IMR-90 (cell line): ENCODE results near the gene MMP12. TPM values are rescaled to one million over a fixed set of nuclear protein-coding genes. Genes with fewer than 3 reads are reported as not detected.
A peak's percentile ranks its signal among the peaks of the same experiment; 100 is the strongest.

Experiments used
- ATAC-seq: fragments of 200-7000 bp; cut with Tn5 transposase; 2 replicates; pipeline ENCODE4 v1.9.1; 2020; ENCODE audit warnings: low read depth, mild to moderate bottlenecking, moderate library complexity
- BruUV-seq: library from RNA; stranded (reverse); fragments of 400-500 nt; replicated peaks from 2 replicates; lab custom pipeline; 2021; lab: Mats Ljungman, UMichigan
- CTCF ChIA-PET: fragments of 300-600 bp; formaldehyde crosslinking; extraction: SDS; loops from one replicate; lab custom pipeline; 2021; ENCODE audit warnings: antibody characterized with exemption; lab: Yijun Ruan, JAX
- POLR2A ChIA-PET: fragments of 300-600 bp; sonication (Branson Sonifier 250); formaldehyde crosslinking; loops from one replicate; lab custom pipeline; 2022; ENCODE audit warnings: antibody characterized with exemption; ENCODE audit not compliant: unreplicated experiment; lab: Charles Lee
- DNase-seq: peaks from one replicate; pipeline ENCODE4 v3.0.0; 2013
- H2AFZ ChIP-seq: replicated peaks from 2 replicates; pipeline ENCODE3; 2013; ENCODE audit warnings: low read length, mild to moderate bottlenecking; ENCODE audit not compliant: poor library complexity
- H2AK5ac ChIP-seq: 2 replicates; pipeline ENCODE4 v1.6.1; 2013; ENCODE audit warnings: low read depth, low read length, inconsistent platforms
- H2AK9ac ChIP-seq: replicated peaks from 2 replicates; pipeline ENCODE3; 2013; ENCODE audit warnings: mild to moderate bottlenecking, low read depth, low read length, moderate library complexity; ENCODE audit not compliant: poor library complexity
- H2BK120ac ChIP-seq: 2 replicates; pipeline ENCODE4 v1.6.1; 2013; ENCODE audit warnings: low read depth, low read length, inconsistent platforms
- H2BK15ac ChIP-seq: 3 replicates; pipeline ENCODE4 v1.6.1; 2013; ENCODE audit warnings: low read depth, low read length, inconsistent platforms
- H2BK20ac ChIP-seq: 2 replicates; pipeline ENCODE4 v1.6.1; 2013; ENCODE audit warnings: low read depth, mild to moderate bottlenecking, inconsistent platforms, low read length, moderate library complexity
- H2BK5ac ChIP-seq: 2 replicates; pipeline ENCODE4 v1.6.1; 2013; ENCODE audit warnings: mild to moderate bottlenecking, low read depth, low read length, inconsistent platforms; ENCODE audit not compliant: poor library complexity, severe bottlenecking
- H3K14ac ChIP-seq: replicated peaks from 2 replicates; pipeline ENCODE4 v1.6.1; 2013; ENCODE audit warnings: low read depth, low read length, inconsistent platforms
- H3K18ac ChIP-seq: 2 replicates; pipeline ENCODE4 v1.6.1; 2013; ENCODE audit warnings: low read depth, low read length, control low read depth
- H3K23ac ChIP-seq: 2 replicates; pipeline ENCODE4 v1.6.1; 2013; ENCODE audit warnings: low read depth, low read length, inconsistent platforms
- H3K27ac ChIP-seq: 2 replicates; pipeline ENCODE4 v1.5.1; 2013; ENCODE audit warnings: mild to moderate bottlenecking, control low read depth, low read length; ENCODE audit not compliant: insufficient read depth
- H3K27me3 ChIP-seq: 2 replicates; pipeline ENCODE4 v1.6.1; 2013; ENCODE audit warnings: low read length; ENCODE audit not compliant: control insufficient read depth, insufficient read depth
- H3K36me3 ChIP-seq: 2 replicates; pipeline ENCODE4 v1.6.1; 2013; ENCODE audit warnings: low read length, mixed read lengths; ENCODE audit not compliant: control insufficient read depth, insufficient read depth
- H3K4ac ChIP-seq: 2 replicates; pipeline ENCODE4 v1.6.1; 2013; ENCODE audit warnings: low read depth, low read length, inconsistent platforms
- H3K4me1 ChIP-seq: 2 replicates; pipeline ENCODE4 v1.6.1; 2013; ENCODE audit warnings: low read length, mixed read lengths; ENCODE audit not compliant: control insufficient read depth, insufficient read depth
- H3K4me2 ChIP-seq: 2 replicates; pipeline ENCODE4 v1.6.1; 2013; ENCODE audit warnings: low read depth, mild to moderate bottlenecking, control low read depth, low read length, moderate library complexity
- H3K4me3 ChIP-seq: 2 replicates; pipeline ENCODE4 v1.5.1; 2013; ENCODE audit warnings: low read depth, mild to moderate bottlenecking, control low read depth, low read length, moderate library complexity; ENCODE audit not compliant: insufficient read depth
- H3K56ac ChIP-seq: 2 replicates; pipeline ENCODE4 v1.6.1; 2013; ENCODE audit warnings: low read length, inconsistent platforms; ENCODE audit not compliant: insufficient read depth; ENCODE audit errors: extremely low read depth
- H3K79me1 ChIP-seq, 2 experiments: 2 replicates each; pipeline ENCODE4 v1.6.1; 2013; ENCODE audit warnings: low read length in 2 of 2, inconsistent platforms in 1 of 2, low read depth in 1 of 2
- H3K9ac ChIP-seq: 2 replicates; pipeline ENCODE4 v1.6.1; 2013; ENCODE audit warnings: low read depth, low read length, control low read depth
- H3K9me1 ChIP-seq: 2 replicates; pipeline ENCODE4 v1.6.1; 2013; ENCODE audit warnings: low read length, inconsistent platforms; ENCODE audit not compliant: insufficient read depth
- H3K9me3 ChIP-seq: 2 replicates; pipeline ENCODE4 v1.6.1; 2013; ENCODE audit warnings: low read length; ENCODE audit not compliant: control insufficient read depth, insufficient read depth
- H4K20me1 ChIP-seq: 2 replicates; pipeline ENCODE4 v1.6.1; 2013; ENCODE audit warnings: low read length, inconsistent platforms; ENCODE audit not compliant: insufficient read depth
- H4K5ac ChIP-seq: 2 replicates; pipeline ENCODE4 v1.6.1; 2013; ENCODE audit warnings: mild to moderate bottlenecking, low read depth, low read length, control low read depth
- H4K8ac ChIP-seq, 2 experiments: 2 replicates each; pipeline ENCODE4 v1.6.1; 2013; ENCODE audit warnings: low read depth in 2 of 2, low read length in 2 of 2, control low read depth in 1 of 2, inconsistent platforms in 1 of 2
- H4K91ac ChIP-seq: 2 replicates; pipeline ENCODE4 v1.6.1; 2013; ENCODE audit warnings: low read depth, low read length, inconsistent platforms; ENCODE audit not compliant: insufficient read depth
- CEBPB ChIP-seq: IDR thresholded peaks from 2 replicates; pipeline ENCODE4 v1.6.1; 2012; ENCODE audit warnings: low read depth, low read length, improper control_type of control experiment
- CHD1 ChIP-seq: IDR thresholded peaks from 2 replicates; pipeline ENCODE4 v1.6.1; 2012; ENCODE audit warnings: low read depth, low read length, improper control_type of control experiment
- NFE2L2 ChIP-seq: fragments of 150-350 bp; IDR thresholded peaks from 2 replicates; pipeline ENCODE4 v1.6.1; 2016; ENCODE audit warnings: low read depth, mild to moderate bottlenecking, low read length
- POLR2A ChIP-seq: IDR thresholded peaks from 2 replicates; pipeline ENCODE4 v1.6.1; 2012; ENCODE audit warnings: mild to moderate bottlenecking, low read depth, low read length
- RCOR1 ChIP-seq: IDR thresholded peaks from 2 replicates; pipeline ENCODE4 v1.6.1; 2012; ENCODE audit warnings: mild to moderate bottlenecking, low read length, improper control_type of control experiment; ENCODE audit not compliant: insufficient replicate concordance
- RFX5 ChIP-seq: IDR thresholded peaks from 2 replicates; pipeline ENCODE4 v1.8.0; 2012; ENCODE audit warnings: low read depth, mild to moderate bottlenecking, low read length, moderate library complexity
- SMC3 ChIP-seq: fragments of 150-350 bp; IDR thresholded peaks from 2 replicates; pipeline ENCODE4 v1.6.1; 2016; ENCODE audit warnings: low read depth, mild to moderate bottlenecking, antibody characterized with exemption, low read length, moderate library complexity
- WGBS, 2 experiments: methylation state at CpG; one replicate each; pipeline versions ENCODE4 v1.1.5 to v1.1.7; 2013; ENCODE audit warnings: missing lambda C conversion rate in 2 of 2; ENCODE audit not compliant: insufficient read length in 1 of 2; ENCODE audit errors: extremely low coverage in 2 of 2; 5-methylcytosine and 5-hydroxymethylcytosine counted together
- dilution Hi-C: fragments of 300-500 bp; cut with HindIII; formaldehyde crosslinking; loops from one replicate; pipeline ENCODE4 v1.14.3; 2018; ENCODE audit warnings: low sequenced_read_pairs; ENCODE audit not compliant: unreplicated experiment
- in situ Hi-C: fragments of 300-500 bp; cut with MboI; formaldehyde crosslinking; loops from 3 replicates; pipeline ENCODE4 v1.14.3; 2019; ENCODE audit warnings: low sequenced_read_pairs, inconsistent platforms, mixed read lengths
- intact Hi-C: fragments of 100-400 bp; cut with micrococcal nuclease; formaldehyde crosslinking; loops from 2 replicates; pipeline ENCODE4 v1.10.0; 2022
- polyA plus RNA-seq, 3 experiments: library from polyadenylated mRNA; depleted of rRNA; stranded (reverse); fragments of >200 nt; gene quantifications; 2 replicates each; pipeline ENCODE4 v1.2.3, GENCODE V29; 2012; ENCODE audit warnings: low replicate concordance in 1 of 3
- total RNA-seq: library from RNA; depleted of rRNA; stranded (reverse); fragments of >200 nt; gene quantifications from 2 replicates; pipeline ENCODE4 v1.2.3, GENCODE V29; 2012
- TF ChIP-seq, protein P1 (sequence below): conservative IDR thresholded peaks from 2 replicates; pipeline ENCODE4 v1.5.1; 2012; ENCODE audit warnings: mild to moderate bottlenecking, low read depth, low read length, improper control_type of control experiment
- TF ChIP-seq, protein P2 (sequence below): fragments of 150-350 bp; IDR thresholded peaks from 2 replicates; pipeline ENCODE4 v1.6.1; 2017; ENCODE audit warnings: mild to moderate bottlenecking, antibody characterized with exemption, low read length, low read depth

Gene MMP12
- total and polyA plus RNA-seq, 2 of the 4 experiments (the other 2 are of a cell fraction), result not detected

DNA sequence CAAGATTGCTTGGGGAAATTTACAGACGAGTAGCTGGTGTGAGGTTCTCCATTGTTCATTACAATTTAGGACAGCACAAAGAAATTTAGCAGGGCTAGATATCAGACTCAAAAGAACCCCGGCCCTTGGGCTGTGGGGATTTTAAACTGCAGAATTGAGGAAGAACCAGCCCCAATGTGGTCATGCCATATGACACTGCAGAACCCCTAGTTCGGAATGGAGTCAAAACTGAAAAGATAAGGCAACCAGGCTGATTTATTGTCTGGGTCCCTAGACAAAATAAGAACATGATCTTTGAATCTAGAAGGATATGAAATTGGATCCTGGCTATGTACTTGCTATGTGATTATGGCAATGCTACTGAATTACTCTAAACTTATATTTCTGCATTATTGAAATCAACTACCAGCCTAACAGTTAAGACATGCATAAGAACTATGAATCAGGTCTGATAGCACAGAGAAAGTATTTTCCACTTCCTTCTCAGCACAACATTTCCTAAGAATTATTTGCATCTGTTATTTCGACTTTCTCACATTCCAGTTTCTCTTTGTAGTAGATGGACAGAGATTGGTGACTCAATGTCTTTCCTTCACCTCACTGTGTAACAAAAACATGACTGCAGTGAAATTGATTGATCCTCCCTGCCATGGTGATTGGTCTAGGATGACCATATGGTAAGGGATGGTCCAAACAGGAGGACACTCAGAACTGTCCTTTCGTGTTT is 44.6 kb downstream of the MMP12 start:
- Histone ChIP-seq H3K9me3 (peaks cover 3% of the 10 kb centered on the region; the same call in 1 of the 2 replicates), H3K36me3 (no peaks in the 10 kb centered on the region), H3K14ac (no peak overlapping the region), H3K4me3 (no peak overlapping the region), H2AK9ac (no peak overlapping the region), H2AK5ac (no peak overlapping the region), H4K5ac (no peak overlapping the region), H3K27me3 (no peaks in the 10 kb centered on the region; the same call in 1 of the 2 replicates), H3K18ac (no peak overlapping the region), H3K4me1 (no peaks in the 10 kb centered on the region), H3K4ac (no peak overlapping the region), H2BK15ac (no peak overlapping the region), H3K56ac (no peak overlapping the region), H3K23ac (no peak overlapping the region), H3K4me2 (no peak overlapping the region), H4K20me1 (no peaks in the 10 kb centered on the region), H3K79me1 (no peaks in the 10 kb centered on the region), H4K91ac (no peak overlapping the region), H3K9me1 (0 out of 2 replicates have a peak, but pooled peaks cover 2% of the 10 kb centered on the region), H2AFZ (no peak overlapping the region), H2BK120ac (no peak overlapping the region), H3K27ac (no peak overlapping the region), H2BK5ac (no peak overlapping the region), H4K8ac (no peak overlapping the region), H3K9ac (no peak overlapping the region), H2BK20ac (no peak overlapping the region)
- ChIA-PET POLR2A (no interaction called here), CTCF (interaction anchor here (1.8 kb wide), 1 partner anchor 84 kb away, joined by 5 read pairs; no protein-coding TSS in a partner anchor)
- no TSS peak for BruUV-seq
- in situ Hi-C loops (no loop called here), intact Hi-C loops (no loop called here), dilution Hi-C loops (no loop called here)
- WGBS, 2 experiments, result 100% methylated on average over 1 of the region's 5 CpGs; no CpG with 5 or more reads in 1 of the 2 experiments
- TF ChIP-seq CEBPB (no peak), NFE2L2 (no peak), CHD1 (no peak), RFX5 (no peak), RCOR1 (no peak), POLR2A (no peak), SMC3 (no peak)
- TF ChIP-seq, protein P1, sequence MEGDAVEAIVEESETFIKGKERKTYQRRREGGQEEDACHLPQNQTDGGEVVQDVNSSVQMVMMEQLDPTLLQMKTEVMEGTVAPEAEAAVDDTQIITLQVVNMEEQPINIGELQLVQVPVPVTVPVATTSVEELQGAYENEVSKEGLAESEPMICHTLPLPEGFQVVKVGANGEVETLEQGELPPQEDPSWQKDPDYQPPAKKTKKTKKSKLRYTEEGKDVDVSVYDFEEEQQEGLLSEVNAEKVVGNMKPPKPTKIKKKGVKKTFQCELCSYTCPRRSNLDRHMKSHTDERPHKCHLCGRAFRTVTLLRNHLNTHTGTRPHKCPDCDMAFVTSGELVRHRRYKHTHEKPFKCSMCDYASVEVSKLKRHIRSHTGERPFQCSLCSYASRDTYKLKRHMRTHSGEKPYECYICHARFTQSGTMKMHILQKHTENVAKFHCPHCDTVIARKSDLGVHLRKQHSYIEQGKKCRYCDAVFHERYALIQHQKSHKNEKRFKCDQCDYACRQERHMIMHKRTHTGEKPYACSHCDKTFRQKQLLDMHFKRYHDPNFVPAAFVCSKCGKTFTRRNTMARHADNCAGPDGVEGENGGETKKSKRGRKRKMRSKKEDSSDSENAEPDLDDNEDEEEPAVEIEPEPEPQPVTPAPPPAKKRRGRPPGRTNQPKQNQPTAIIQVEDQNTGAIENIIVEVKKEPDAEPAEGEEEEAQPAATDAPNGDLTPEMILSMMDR, result no peak
- TF ChIP-seq, protein P2, sequence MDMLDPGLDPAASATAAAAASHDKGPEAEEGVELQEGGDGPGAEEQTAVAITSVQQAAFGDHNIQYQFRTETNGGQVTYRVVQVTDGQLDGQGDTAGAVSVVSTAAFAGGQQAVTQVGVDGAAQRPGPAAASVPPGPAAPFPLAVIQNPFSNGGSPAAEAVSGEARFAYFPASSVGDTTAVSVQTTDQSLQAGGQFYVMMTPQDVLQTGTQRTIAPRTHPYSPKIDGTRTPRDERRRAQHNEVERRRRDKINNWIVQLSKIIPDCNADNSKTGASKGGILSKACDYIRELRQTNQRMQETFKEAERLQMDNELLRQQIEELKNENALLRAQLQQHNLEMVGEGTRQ, result no peak
- DNase-seq (peak; percentile 29), ATAC-seq (no peak)
